HEK293 (cell line): Measurements from ENCODE around the gene ADAMTS14.

Experiments used
- YY1 ChIP-seq: fragments of 450-650 bp; formaldehyde crosslinking; IDR thresholded peaks from 2 replicates; pipeline ENCODE4 v1.5.1; 2018; ENCODE audit warnings: missing biosample characterization, missing genetic modification characterization
- TF ChIP-seq, protein P1 (sequence below): fragments of 450-650 bp; formaldehyde crosslinking; IDR thresholded peaks from 2 replicates; pipeline ENCODE4 v1.5.1; 2016; ENCODE audit warnings: missing biosample characterization, missing genetic modification characterization
- TF ChIP-seq, protein P2 (sequence below): fragments of 450-650 bp; formaldehyde crosslinking; IDR thresholded peaks from 2 replicates; pipeline ENCODE4 v1.5.1; 2016; ENCODE audit warnings: missing biosample characterization, missing genetic modification characterization, low read depth

- TF ChIP-seq YY1 = no peak
- TF ChIP-seq, protein P1, sequence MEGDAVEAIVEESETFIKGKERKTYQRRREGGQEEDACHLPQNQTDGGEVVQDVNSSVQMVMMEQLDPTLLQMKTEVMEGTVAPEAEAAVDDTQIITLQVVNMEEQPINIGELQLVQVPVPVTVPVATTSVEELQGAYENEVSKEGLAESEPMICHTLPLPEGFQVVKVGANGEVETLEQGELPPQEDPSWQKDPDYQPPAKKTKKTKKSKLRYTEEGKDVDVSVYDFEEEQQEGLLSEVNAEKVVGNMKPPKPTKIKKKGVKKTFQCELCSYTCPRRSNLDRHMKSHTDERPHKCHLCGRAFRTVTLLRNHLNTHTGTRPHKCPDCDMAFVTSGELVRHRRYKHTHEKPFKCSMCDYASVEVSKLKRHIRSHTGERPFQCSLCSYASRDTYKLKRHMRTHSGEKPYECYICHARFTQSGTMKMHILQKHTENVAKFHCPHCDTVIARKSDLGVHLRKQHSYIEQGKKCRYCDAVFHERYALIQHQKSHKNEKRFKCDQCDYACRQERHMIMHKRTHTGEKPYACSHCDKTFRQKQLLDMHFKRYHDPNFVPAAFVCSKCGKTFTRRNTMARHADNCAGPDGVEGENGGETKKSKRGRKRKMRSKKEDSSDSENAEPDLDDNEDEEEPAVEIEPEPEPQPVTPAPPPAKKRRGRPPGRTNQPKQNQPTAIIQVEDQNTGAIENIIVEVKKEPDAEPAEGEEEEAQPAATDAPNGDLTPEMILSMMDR = no peak
- TF ChIP-seq, protein P2, sequence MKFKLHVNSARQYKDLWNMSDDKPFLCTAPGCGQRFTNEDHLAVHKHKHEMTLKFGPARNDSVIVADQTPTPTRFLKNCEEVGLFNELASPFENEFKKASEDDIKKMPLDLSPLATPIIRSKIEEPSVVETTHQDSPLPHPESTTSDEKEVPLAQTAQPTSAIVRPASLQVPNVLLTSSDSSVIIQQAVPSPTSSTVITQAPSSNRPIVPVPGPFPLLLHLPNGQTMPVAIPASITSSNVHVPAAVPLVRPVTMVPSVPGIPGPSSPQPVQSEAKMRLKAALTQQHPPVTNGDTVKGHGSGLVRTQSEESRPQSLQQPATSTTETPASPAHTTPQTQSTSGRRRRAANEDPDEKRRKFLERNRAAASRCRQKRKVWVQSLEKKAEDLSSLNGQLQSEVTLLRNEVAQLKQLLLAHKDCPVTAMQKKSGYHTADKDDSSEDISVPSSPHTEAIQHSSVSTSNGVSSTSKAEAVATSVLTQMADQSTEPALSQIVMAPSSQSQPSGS (tag by site-specific recombination) = no peak
Measured at GRCh38 chr10:70693619-70694335, 21.5 kb downstream of the ADAMTS14 start.
